Esophagus muscularis mucosa (tissue), 4 donors: Measurements from ENCODE around the gene NOXA1. TPM values are rescaled to one million over a fixed set of nuclear protein-coding genes. Genes with fewer than 3 reads are reported as not detected.

Experiments
- DNase-seq: peaks from one replicate; pipeline ENCODE4 v3.0.0-alpha.2; 2017; ENCODE audit errors: extremely low spot score
- H3K27ac ChIP-seq, 4 donors: fragments of 200-600 bp; sonication (generic); replicated peaks in 1 of 4; 1 replicate in 3 of 4; 2 replicates in 1 of 4; pipeline ENCODE4 v1.5.1; 2016 to 2019; ENCODE audit warnings: mild to moderate bottlenecking in 1 of 4
- H3K27me3 ChIP-seq, 4 donors: fragments of 200-600 bp; sonication (generic); one replicate each; pipeline versions ENCODE4 v1.5.1 to v1.6.0; 2016 to 2019
- H3K36me3 ChIP-seq, 4 donors: fragments of 200-600 bp; sonication (generic); one replicate each; pipeline ENCODE4 v1.5.1; 2016 to 2019
- H3K4me1 ChIP-seq, 4 donors: fragments of 200-600 bp; sonication (generic); one replicate each; pipeline ENCODE4 v1.5.1; 2016 to 2019
- H3K4me3 ChIP-seq, 4 donors: fragments of 200-600 bp; sonication (generic); 1 replicate in 2 of 4; 2 replicates in 2 of 4; pipeline ENCODE4 v1.5.1; 2016 to 2019; ENCODE audit warnings: mild to moderate bottlenecking in 4 of 4, moderate library complexity in 1 of 4
- H3K9me3 ChIP-seq, 4 donors: fragments of 200-600 bp; sonication (generic); 1 replicate in 3 of 4; 2 replicates in 1 of 4; pipeline ENCODE4 v1.5.1; 2016 to 2019
- CTCF ChIP-seq, 3 experiments: fragments of 200-600 bp in 2 of 3; fragments of 450-650 bp in 1 of 3; sonication (generic) in 2 of 3; IDR thresholded peaks; one replicate each; pipeline ENCODE4 v1.5.1; 2017 to 2019; ENCODE audit warnings: antibody characterized with exemption in 3 of 3, mild to moderate bottlenecking in 2 of 3, moderate library complexity in 1 of 3
- EP300 ChIP-seq: sonication (generic); formaldehyde crosslinking; IDR thresholded peaks from one replicate; pipeline ENCODE4 v1.6.1; 2017; ENCODE audit warnings: antibody characterized with exemption
- POLR2A ChIP-seq: fragments of 450-650 bp; IDR thresholded peaks from one replicate; pipeline ENCODE4 v1.6.1; 2017; ENCODE audit warnings: antibody characterized with exemption, moderate library complexity, mild to moderate bottlenecking, low read depth
- POLR2AphosphoS5 ChIP-seq, 2 donors: sonication (generic); formaldehyde crosslinking; IDR thresholded peaks; one replicate each; pipeline ENCODE4 v1.6.1; 2017; ENCODE audit warnings: antibody characterized with exemption in 2 of 2
- WGBS: methylation state at CpG from one replicate; pipeline ENCODE4 v1.1.5; 2018; 5-methylcytosine and 5-hydroxymethylcytosine counted together
- intact Hi-C: fragments of 100-400 bp; cut with DNase I; formaldehyde crosslinking; loops from one replicate; pipeline ENCODE4 v1.15.1; 2023
- total RNA-seq, 4 donors: library from RNA; depleted of rRNA; stranded (reverse); fragments of >200 nt; gene quantifications; one replicate each; pipeline versions ENCODE4 v1.1.0 to v1.2.1, GENCODE V29; 2016

NOXA1 gene
- total RNA-seq, 4 donors from 2014 or later: 2.1 to 4.0 (median 3.0) TPM

DNA sequence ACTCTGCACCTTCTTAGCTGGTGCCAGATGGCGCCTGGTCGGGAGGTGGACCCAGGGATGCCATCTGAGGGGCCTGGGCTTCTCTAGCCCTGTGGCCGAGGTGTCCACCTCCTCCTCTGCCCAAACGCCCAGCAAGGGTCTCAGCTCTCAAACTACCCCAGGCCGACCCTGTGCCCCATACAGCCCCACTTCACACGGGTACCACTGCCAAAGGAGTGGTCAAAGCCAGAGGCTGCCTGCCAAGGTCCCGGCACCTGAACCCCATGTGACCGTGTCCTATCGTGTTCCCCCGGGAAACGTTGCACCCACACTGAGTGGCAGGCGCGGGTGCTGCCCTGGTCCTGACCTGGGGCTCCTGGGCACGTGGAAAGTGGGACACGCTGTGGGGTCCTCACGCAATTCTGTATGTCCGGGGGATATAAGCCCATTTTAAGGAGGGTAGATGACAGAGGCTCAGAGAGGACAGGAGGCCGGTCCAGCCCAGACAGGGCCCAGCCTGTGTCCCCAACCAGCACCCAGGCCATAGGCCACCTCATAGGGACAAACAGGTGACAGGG, 16.0 kb downstream of the NOXA1 start:
- Histone ChIP-seq H3K9me3 (no peaks in the 10 kb centered on the region), H3K36me3 (no peaks in the 10 kb centered on the region), H3K4me3 (no peak overlapping the region), H3K27ac (no peak overlapping the region), H3K27me3 (peaks cover 0 to 84% (median 13%) of the 10 kb centered on the region in 4 donors), H3K4me1 (peaks cover 7 to 20% (median 19%) of the 10 kb centered on the region in 4 donors)
- intact Hi-C loops: no loop called here
- no peak for TF ChIP-seq CTCF (IDR thresholded peaks at IDR 0.05)
- TF ChIP-seq POLR2AphosphoS5 (IDR thresholded peaks at IDR 0.05): no peak
- no peak for TF ChIP-seq EP300
- TF ChIP-seq POLR2A: no peak
- WGBS: 83% methylated on average over 4 of the region's 18 CpGs
- DNase-seq: no peak

GRCh38 chr9:137441289-137441934, 18.2 kb downstream of the NOXA1 start, which contains the start of gene ENTPD8:
ENTPD8 (minus strand) TSS chr9:137441357; CDS start chr9:137438285, 3,072 bp downstream.
- Histone ChIP-seq H3K36me3 (no peaks in the 10 kb centered on the region), H3K9me3 (no peaks in the 10 kb centered on the region), H3K4me3 (peak within 1 kb of the TSS; percentile 43 to 55 (median 46)), H3K27ac (no peak within 1 kb of the TSS), H3K4me1 (peaks cover 7 to 23% (median 16%) of the 10 kb centered on the region in 4 donors), H3K27me3 (peaks cover 0 to 79% (median 13%) of the 10 kb centered on the region in 4 donors)
- DNase-seq: no peak
- TF ChIP-seq POLR2A (no peak), EP300 (no peak), POLR2AphosphoS5 (IDR thresholded peaks at IDR 0.05) (no peak), CTCF (IDR thresholded peaks at IDR 0.05) (no peak)
- intact Hi-C loops: no loop called here
- WGBS: no CpG with 5 or more reads among the region's 62 CpGs

DNA sequence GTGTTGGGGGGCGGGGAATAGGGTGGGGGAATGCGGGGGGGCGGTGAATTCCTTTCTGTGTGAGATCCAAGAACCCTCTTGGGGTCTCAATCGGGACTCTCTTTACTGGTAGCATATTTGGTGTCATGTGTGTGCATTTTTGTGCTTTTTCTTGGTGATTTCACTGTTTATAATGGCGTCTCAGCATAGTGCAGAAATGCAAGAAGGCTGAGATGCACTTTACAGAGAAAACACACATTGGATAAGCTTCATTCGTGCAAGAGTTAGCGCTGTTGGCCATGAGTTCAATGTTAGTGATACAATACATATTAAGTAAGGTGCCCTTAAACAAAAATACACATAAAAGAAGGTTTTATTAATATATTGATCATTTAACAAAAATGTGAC, 18.7 kb downstream of the NOXA1 start:
- TF ChIP-seq CTCF (IDR thresholded peaks at IDR 0.05) (no peak), EP300 (no peak), POLR2AphosphoS5 (IDR thresholded peaks at IDR 0.05) (no peak), POLR2A (no peak)
- Histone ChIP-seq H3K27me3 (peaks cover 0 to 74% (median 13%) of the 10 kb centered on the region in 4 donors), H3K36me3 (no peaks in the 10 kb centered on the region), H3K4me3 (peak overlapping the region; percentile 43 to 55 (median 46)), H3K9me3 (no peaks in the 10 kb centered on the region), H3K4me1 (peaks cover 7 to 22% (median 15%) of the 10 kb centered on the region in 4 donors), H3K27ac (no peak overlapping the region)
- DNase-seq: no peak
- 33% methylated on average over 4 of the region's 7 CpGs for WGBS
- intact Hi-C loops: no loop called here

- Histone ChIP-seq H3K27me3 (peaks cover 0 to 51% (median 13%) of the 10 kb centered on the region in 4 donors), H3K4me1 (peaks cover 7 to 22% (median 15%) of the 10 kb centered on the region in 4 donors), H3K4me3 (no peak overlapping the region), H3K27ac (no peak overlapping the region), H3K9me3 (no peaks in the 10 kb centered on the region), H3K36me3 (peaks cover 0 to 11% (median 8%) of the 10 kb centered on the region in 4 donors)
- intact Hi-C loops: no loop called here
- TF ChIP-seq CTCF (IDR thresholded peaks at IDR 0.05) (no peak), POLR2AphosphoS5 (IDR thresholded peaks at IDR 0.05) (no peak), EP300 (no peak)
- 87% methylated on average over 14 of the region's 14 CpGs for WGBS
- no peak for DNase-seq
Observed at GRCh38 chr9:137444106-137444790, 21.1 kb downstream of the NOXA1 start.
